GM04503 (cell line): Measurements from ENCODE around the gene GALNT16.
A peak's percentile ranks its signal among the peaks of the same experiment; 100 is the strongest.
"Not testable (repeated sequence)": the region's sequence is repeated elsewhere in the genome, so short reads cannot be mapped to it uniquely, and the experiment has no call there.

ENCODE experiments used
- DNase-seq: peaks from one replicate; pipeline ENCODE4 v3.0.0-alpha.2; 2012; ENCODE audit warnings: low read depth

GALNT16 gene

GRCh38 chr14:69260190-69260860 lies 367 bp downstream of the GALNT16 start:
- DNase-seq = no peak

- no peak for DNase-seq
Measured at GRCh38 chr14:69260861-69261564, 1.1 kb downstream of the GALNT16 start.

- DNase-seq = no peak
Measured at GRCh38 chr14:69261761-69262331, 1.9 kb downstream of the GALNT16 start.

GRCh38 chr14:69262516-69262915 lies 2.6 kb downstream of the GALNT16 start:
- DNase-seq = no peak

- DNase-seq = peak; percentile 94
Measured at GRCh38 chr14:69263364-69263763, 3.4 kb downstream of the GALNT16 start.

GRCh38 chr14:69263771-69264170 lies 3.8 kb downstream of the GALNT16 start:
- DNase-seq = no peak

- DNase-seq = no peak
Measured at GRCh38 chr14:69266572-69267345, 6.8 kb downstream of the GALNT16 start.

- no peak for DNase-seq
Measured at GRCh38 chr14:69267492-69267891, 7.5 kb downstream of the GALNT16 start.

GRCh38 chr14:69268223-69268622 lies 8.3 kb downstream of the GALNT16 start:
- peak; percentile 57 for DNase-seq

- DNase-seq = no peak
Measured at GRCh38 chr14:69268763-69269162, 8.8 kb downstream of the GALNT16 start.

- DNase-seq = no peak
Measured at GRCh38 chr14:69269381-69269780, 9.4 kb downstream of the GALNT16 start.

- DNase-seq = no peak
Measured at GRCh38 chr14:69270097-69270496, 10.1 kb downstream of the GALNT16 start.

- DNase-seq = no peak
Measured at GRCh38 chr14:69270795-69271708, 11.1 kb downstream of the GALNT16 start.

GRCh38 chr14:69274321-69274720 lies 14.4 kb downstream of the GALNT16 start:
- no peak for DNase-seq

GRCh38 chr14:69275331-69275730 lies 15.4 kb downstream of the GALNT16 start:
- no peak for DNase-seq

GRCh38 chr14:69277356-69277755 lies 17.4 kb downstream of the GALNT16 start:
- DNase-seq = not testable (repeated sequence)

GRCh38 chr14:69280746-69281291 lies 20.9 kb downstream of the GALNT16 start:
- DNase-seq = no peak

- DNase-seq = no peak
Measured at GRCh38 chr14:69281450-69282169, 21.7 kb downstream of the GALNT16 start.

- DNase-seq = no peak
Measured at GRCh38 chr14:69282448-69282847, 22.5 kb downstream of the GALNT16 start.

GRCh38 chr14:69284170-69284569 lies 24.2 kb downstream of the GALNT16 start:
- no peak for DNase-seq
